GM12875 (cell line): ENCODE measurements around the gene STRIP1.

Experiments used
- H3K4me3 ChIP-seq: one replicate; pipeline ENCODE4 v1.5.1; 2011; ENCODE audit warnings: low read depth, low read length, control low read depth
- TF ChIP-seq, protein P1 (sequence below): IDR thresholded peaks from 2 replicates; pipeline ENCODE4 v1.5.1; 2011; ENCODE audit warnings: low read depth, mild to moderate bottlenecking, control low read depth, inconsistent platforms, low read length, moderate library complexity, borderline replicate concordance; ENCODE audit not compliant: insufficient read depth

Gene STRIP1

DNA sequence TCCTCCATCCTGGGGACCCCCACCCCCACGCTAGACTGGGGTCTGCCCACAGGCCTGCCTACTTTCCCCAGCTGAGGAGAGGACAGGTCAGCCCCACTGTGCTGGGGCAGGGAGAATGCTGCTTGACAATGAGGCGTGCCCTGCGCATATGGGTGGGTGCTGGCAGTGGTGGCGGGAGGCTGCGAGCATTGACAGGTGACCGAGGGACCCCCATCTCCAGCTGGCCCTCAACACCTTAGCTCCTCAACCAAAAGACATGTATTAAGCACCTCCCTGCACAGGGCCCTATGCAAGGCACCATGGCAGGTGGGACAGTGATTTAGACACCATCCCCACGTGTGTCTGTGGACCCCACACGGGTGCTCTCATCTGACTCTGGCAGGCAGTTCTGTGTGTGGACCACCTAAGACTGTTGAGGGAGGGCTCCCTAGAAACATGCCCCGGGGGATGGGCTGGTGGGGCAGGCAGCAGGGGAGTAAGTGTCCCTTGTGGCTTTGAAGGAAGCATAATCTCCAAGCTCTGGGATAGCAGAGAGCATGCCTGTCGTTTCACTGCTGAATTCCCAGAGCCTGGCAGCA, 54.4 kb downstream of the STRIP1 start:
- TF ChIP-seq, protein P1, sequence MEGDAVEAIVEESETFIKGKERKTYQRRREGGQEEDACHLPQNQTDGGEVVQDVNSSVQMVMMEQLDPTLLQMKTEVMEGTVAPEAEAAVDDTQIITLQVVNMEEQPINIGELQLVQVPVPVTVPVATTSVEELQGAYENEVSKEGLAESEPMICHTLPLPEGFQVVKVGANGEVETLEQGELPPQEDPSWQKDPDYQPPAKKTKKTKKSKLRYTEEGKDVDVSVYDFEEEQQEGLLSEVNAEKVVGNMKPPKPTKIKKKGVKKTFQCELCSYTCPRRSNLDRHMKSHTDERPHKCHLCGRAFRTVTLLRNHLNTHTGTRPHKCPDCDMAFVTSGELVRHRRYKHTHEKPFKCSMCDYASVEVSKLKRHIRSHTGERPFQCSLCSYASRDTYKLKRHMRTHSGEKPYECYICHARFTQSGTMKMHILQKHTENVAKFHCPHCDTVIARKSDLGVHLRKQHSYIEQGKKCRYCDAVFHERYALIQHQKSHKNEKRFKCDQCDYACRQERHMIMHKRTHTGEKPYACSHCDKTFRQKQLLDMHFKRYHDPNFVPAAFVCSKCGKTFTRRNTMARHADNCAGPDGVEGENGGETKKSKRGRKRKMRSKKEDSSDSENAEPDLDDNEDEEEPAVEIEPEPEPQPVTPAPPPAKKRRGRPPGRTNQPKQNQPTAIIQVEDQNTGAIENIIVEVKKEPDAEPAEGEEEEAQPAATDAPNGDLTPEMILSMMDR: no peak
- no peak overlapping the region for H3K4me3 ChIP-seq

DNA sequence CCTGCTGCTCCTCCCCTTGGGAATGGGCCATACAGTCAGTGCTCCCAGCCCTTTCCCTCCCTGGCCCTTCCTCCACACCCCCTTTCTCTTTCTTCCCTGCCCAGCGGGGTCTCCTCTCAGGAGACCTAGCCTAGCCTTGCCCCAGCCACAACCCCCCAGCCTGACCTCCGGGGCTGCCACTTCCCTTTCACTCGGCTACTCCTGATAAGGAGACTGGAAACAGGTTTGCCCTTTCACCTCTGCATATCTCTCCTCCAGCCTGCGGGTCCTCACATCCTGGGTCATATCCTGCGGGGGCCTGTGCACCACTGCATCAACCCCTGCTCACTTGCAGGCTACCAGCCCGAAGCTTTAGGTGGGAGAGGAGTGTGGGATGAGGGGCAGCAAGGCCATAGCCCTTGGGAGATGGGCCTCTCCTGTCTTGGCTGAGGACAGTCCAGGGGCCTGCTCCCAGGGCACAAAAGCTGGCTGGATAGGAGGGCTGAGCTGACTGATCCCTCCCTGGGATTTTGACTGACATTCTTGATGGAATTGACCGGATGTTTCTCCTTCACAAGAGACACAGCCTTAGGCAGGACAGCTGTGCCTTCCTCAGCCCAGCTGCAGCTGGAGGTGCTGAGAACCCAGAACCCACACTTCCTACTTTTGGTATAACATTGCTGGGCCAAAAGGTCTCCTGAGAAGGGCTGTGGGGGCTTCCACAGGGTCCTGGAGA, 55.3 kb downstream of the STRIP1 start:
- TF ChIP-seq, protein P1: no peak
- H3K4me3 ChIP-seq: no peak overlapping the region

DNA sequence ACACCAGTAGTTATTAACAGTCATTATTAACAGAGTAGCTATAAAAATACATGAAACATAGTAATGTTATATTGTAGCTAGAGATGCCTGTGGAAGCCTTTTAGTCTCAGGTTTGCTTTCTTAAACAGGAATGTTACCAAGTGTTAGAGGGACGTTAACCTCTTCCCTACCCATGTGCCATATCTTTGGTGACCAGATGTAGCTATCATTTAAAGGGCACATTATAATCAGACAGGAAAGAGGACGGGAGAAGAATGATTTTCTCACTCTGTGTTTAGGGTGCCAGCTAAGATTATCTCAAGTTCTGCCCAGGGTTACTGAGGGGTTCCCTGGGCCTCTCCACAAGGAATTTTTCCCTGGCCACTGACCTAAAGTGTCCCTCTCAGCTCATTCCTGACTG, 57.0 kb downstream of the STRIP1 start:
- TF ChIP-seq, protein P1: no peak
- H3K4me3 ChIP-seq: no peak overlapping the region

DNA sequence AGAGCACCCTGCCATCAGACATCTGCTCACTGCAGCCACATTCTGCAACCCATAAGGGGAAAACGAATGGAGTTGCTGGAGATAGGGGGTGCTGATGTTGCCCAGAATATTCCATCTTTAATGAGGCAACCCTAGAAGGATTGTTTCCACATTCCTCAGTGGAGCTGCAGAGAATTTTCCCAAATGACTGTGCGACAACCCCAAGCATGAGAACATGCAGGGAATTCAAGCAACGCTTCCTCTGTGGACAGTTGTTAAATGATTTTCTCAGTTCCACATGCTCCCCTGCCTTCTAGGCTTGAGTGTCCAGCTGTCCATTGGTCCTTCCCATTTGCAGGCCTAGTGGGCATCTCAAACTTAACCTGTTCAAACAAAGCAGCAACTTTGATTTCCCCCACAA, 57.4 kb downstream of the STRIP1 start:
- TF ChIP-seq, protein P1: no peak
- H3K4me3 ChIP-seq: no peak overlapping the region

DNA sequence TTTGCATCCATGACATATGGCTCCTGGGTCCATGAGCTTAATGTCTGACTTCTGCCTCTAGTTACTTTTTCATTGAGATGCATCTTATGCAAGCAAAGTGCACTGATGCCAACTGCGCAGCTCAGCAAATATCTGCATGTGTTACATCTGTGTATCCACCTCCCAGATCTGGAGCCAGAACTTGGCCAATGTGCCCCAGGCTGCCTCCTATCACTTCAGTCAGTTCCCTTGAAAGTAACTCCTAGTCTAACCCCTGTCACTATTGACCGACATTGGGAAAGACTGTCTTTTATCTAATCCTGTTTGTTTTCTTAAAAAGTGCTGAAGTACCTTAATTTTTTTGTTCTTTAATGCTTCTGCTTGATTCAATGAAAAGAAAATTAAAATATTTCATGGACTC, 58.6 kb downstream of the STRIP1 start:
- TF ChIP-seq, protein P1: no peak
- no peak overlapping the region for H3K4me3 ChIP-seq

DNA sequence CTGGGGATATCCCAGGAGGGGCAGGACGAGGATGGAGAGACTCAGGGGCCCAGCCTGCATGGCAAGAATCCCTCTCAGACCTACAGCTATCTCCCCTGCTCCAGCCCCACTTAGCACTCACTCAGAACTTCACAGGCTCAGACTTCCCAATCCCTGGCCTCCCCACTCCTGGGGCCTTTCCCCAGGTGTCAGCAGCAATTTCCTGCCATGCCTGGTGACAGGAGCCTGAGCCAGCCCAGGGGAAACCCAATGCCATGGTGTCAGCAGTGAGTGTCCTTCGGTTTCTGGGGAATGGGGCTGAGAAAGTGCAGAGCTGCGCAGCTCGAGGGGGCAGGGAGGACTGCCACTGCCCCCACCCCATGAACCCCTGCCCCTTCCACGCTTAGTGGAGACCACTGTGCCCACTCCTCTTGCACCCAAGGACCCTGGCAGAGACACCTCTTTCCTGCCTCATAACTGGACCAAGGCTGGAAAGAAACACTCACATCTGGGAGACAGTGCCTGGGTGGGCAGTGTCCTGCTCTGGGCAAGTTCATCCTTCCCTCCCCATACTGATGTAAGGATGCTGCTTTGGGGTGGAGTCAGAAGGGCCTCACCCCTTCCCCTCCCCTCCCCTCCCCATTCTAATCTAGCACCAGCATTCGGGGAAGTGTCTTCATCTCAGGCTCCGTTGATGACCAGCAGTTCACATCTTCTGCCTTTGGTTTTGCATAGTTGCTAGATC, 60.7 kb downstream of the STRIP1 start:
- no peak overlapping the region for H3K4me3 ChIP-seq
- TF ChIP-seq, protein P1: no peak
